GM21447 (cell line): ENCODE measurements around the gene GRK5.
"Not testable (repeated sequence)": the region's sequence is repeated elsewhere in the genome, so short reads cannot be mapped to it uniquely, and the experiment has no call there.

Experiments used
- ATAC-seq: cut with Tn5 transposase; IDR thresholded peaks from one replicate; pipeline ENCODE4 v1.9.1; 2021; ENCODE audit not compliant: unreplicated experiment

GRK5 gene

GRCh38 chr10:119431034-119431772 lies 223.8 kb downstream of the GRK5 start:
- no peak for ATAC-seq

- ATAC-seq: no peak
Observed at GRCh38 chr10:119431773-119432135, 224.4 kb downstream of the GRK5 start.

- ATAC-seq: not testable (repeated sequence)
Observed at GRCh38 chr10:119434942-119435341, 227.6 kb downstream of the GRK5 start.

GRCh38 chr10:119438717-119439116 lies 231.3 kb downstream of the GRK5 start:
- ATAC-seq: no peak

GRCh38 chr10:119439922-119440321 lies 232.6 kb downstream of the GRK5 start:
- ATAC-seq: no peak

GRCh38 chr10:119441151-119441821 lies 233.9 kb downstream of the GRK5 start:
- no peak for ATAC-seq

- ATAC-seq: no peak
Observed at GRCh38 chr10:119441921-119442757, 234.8 kb downstream of the GRK5 start.

- no peak for ATAC-seq
Observed at GRCh38 chr10:119442758-119443060, 235.3 kb downstream of the GRK5 start.

- ATAC-seq: no peak
Observed at GRCh38 chr10:119443441-119443840, 236.1 kb downstream of the GRK5 start.

GRCh38 chr10:119443970-119444660 lies 236.7 kb downstream of the GRK5 start:
- ATAC-seq: no peak

GRCh38 chr10:119444866-119445265 lies 237.5 kb downstream of the GRK5 start:
- ATAC-seq: no peak

- no peak for ATAC-seq
Observed at GRCh38 chr10:119445311-119445934, 238.1 kb downstream of the GRK5 start.

GRCh38 chr10:119445935-119446317 lies 238.6 kb downstream of the GRK5 start:
- no peak for ATAC-seq

- no peak for ATAC-seq
Observed at GRCh38 chr10:119446441-119447277, 239.3 kb downstream of the GRK5 start.

- ATAC-seq: no peak
Observed at GRCh38 chr10:119447421-119447820, 240.1 kb downstream of the GRK5 start.

- no peak for ATAC-seq
Observed at GRCh38 chr10:119447823-119448546, 240.6 kb downstream of the GRK5 start.

- no peak for ATAC-seq
Observed at GRCh38 chr10:119448628-119449584, 241.5 kb downstream of the GRK5 start.

- ATAC-seq: no peak
Observed at GRCh38 chr10:119449760-119450461, 242.5 kb downstream of the GRK5 start.
